Measurements from ENCODE around the gene SAFB2.

DNA sequence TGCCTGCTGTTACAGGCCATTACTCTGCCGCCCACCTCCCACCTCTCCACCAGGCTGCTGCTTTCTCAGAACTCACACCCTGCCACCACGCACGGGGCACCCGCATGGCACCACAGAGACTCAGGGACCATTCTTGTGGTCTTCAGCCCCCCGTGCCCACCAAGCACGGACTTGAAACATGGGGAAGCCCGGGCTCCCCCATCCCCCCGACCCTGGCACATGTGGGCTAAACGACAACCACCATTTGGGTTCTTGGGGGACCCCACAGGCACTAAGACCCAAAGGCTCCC lies 31.8 kb downstream of the SAFB2 start:
- TF ChIP-seq, protein P1, sequence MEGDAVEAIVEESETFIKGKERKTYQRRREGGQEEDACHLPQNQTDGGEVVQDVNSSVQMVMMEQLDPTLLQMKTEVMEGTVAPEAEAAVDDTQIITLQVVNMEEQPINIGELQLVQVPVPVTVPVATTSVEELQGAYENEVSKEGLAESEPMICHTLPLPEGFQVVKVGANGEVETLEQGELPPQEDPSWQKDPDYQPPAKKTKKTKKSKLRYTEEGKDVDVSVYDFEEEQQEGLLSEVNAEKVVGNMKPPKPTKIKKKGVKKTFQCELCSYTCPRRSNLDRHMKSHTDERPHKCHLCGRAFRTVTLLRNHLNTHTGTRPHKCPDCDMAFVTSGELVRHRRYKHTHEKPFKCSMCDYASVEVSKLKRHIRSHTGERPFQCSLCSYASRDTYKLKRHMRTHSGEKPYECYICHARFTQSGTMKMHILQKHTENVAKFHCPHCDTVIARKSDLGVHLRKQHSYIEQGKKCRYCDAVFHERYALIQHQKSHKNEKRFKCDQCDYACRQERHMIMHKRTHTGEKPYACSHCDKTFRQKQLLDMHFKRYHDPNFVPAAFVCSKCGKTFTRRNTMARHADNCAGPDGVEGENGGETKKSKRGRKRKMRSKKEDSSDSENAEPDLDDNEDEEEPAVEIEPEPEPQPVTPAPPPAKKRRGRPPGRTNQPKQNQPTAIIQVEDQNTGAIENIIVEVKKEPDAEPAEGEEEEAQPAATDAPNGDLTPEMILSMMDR (IDR thresholded peaks at IDR 0.05): no peak
- no peak for TF ChIP-seq POLR2AphosphoS5 (IDR thresholded peaks at IDR 0.05)

Data from stomach (tissue), 4 donors.